ENCODE measurements around the gene PTPRE. TPM values are rescaled to one million over a fixed set of nuclear protein-coding genes. Genes with fewer than 3 reads are reported as not detected.

Gene PTPRE
- total RNA-seq, 1 donor from 2014 or later: 5.4 TPM

DNA sequence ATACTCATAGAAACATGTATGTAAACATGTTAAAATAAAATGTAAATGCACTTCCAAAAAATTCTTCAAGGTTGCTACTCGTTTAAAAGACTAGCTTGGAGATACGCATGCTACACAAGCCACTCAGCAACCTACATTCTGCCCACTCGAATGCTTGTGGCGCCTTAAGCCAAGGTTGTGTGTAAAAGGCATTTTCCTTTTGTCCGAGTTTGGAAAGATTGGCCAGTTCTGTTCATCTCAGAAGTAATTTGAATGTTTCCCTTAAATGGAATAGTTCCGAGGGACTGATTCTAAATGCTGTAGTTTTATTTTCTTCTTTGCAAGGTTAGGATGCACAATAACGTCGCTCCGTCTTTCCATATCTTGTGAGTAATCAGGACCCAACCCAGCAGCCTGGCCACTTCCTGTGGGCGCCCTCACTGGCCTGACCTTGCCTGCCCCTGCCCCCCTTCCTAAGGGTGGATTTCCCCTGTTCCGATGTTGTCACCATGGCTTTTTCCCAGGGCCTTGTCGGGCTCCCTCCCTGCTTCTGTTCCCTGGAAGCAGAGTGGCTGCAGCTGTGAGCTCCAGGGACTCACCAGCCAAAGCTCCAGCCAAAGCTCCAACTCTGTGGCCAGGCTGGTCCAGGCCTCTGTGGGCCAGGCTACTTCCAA lies 70.6 kb downstream of the PTPRE start:
- peak; percentile 47 for DNase-seq (ENCODE audit: low read depth)
- no peak overlapping the region for H3K4me3 ChIP-seq (ENCODE audit: low read depth, low read length)
- TF ChIP-seq, protein P1, sequence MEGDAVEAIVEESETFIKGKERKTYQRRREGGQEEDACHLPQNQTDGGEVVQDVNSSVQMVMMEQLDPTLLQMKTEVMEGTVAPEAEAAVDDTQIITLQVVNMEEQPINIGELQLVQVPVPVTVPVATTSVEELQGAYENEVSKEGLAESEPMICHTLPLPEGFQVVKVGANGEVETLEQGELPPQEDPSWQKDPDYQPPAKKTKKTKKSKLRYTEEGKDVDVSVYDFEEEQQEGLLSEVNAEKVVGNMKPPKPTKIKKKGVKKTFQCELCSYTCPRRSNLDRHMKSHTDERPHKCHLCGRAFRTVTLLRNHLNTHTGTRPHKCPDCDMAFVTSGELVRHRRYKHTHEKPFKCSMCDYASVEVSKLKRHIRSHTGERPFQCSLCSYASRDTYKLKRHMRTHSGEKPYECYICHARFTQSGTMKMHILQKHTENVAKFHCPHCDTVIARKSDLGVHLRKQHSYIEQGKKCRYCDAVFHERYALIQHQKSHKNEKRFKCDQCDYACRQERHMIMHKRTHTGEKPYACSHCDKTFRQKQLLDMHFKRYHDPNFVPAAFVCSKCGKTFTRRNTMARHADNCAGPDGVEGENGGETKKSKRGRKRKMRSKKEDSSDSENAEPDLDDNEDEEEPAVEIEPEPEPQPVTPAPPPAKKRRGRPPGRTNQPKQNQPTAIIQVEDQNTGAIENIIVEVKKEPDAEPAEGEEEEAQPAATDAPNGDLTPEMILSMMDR (conservative IDR thresholded peaks at IDR 0.05; ENCODE audit: low read depth, low read length): no peak

DNA sequence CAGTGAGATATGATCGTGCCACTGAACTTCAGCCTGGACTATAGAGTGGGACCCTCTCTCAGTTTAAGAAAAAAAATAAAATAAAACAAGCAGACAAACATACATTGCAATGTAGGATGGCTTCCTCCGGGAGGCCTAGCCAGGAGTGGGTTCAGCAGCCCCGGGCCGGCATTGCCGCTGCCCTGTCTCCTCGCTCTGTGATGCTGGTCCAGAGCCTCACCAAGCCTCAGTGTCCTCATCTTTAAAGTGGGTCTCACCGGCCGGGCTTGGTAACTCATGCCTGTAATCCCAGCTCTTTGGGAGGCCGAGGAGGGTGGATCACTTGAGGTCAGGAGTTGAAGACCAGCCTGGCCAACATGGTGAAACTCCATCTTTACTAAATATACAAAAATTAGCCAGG lies 71.6 kb downstream of the PTPRE start:
- TF ChIP-seq, protein P1 (conservative IDR thresholded peaks at IDR 0.05; ENCODE audit: low read depth, low read length): no peak
- DNase-seq (ENCODE audit: low read depth): no peak
- no peak overlapping the region for H3K4me3 ChIP-seq (ENCODE audit: low read depth, low read length)

DNA sequence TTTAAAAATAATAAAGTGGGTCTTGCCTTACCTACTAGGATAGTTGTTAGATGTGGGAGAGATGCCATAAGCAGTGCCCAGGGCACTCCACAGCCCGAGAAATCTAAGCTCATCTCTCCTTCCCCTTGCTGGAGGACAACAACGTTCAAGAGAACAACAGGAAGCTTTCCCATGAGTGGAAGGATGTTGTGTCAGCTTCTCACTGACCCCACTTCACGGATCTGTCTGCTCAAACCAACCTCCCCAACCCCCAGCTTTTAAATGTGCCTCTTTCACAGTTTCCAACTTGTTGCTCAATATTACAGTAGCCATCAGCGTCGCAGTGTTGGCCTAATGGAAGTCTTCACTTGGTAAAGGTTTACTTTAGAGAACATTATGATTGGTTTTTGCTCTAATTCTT lies 72.1 kb downstream of the PTPRE start:
- H3K4me3 ChIP-seq (ENCODE audit: low read depth, low read length): no peak overlapping the region
- TF ChIP-seq, protein P1 (conservative IDR thresholded peaks at IDR 0.05; ENCODE audit: low read depth, low read length): no peak
- DNase-seq (ENCODE audit: low read depth): no peak

DNA sequence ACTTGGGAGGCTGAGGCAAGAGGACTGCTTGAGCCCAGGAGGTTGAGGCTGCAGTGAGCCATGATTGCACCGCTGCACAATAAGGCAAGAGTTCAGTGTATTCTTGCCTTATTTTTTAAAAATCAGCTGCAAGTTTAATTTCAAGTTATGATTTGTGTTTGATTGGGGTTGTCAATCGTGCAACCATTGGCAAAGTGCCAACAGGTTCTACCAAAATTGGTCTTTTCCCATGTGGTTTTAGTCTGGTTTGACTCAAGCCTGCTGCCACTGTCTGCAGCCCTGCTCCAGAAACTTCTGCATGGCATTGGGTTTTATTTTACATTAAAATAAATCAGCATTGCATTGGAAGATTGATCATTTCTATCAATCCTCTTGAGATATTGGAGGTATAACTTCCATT lies 72.7 kb downstream of the PTPRE start:
- TF ChIP-seq, protein P1 (conservative IDR thresholded peaks at IDR 0.05; ENCODE audit: low read depth, low read length): no peak
- no peak overlapping the region for H3K4me3 ChIP-seq (ENCODE audit: low read depth, low read length)
- DNase-seq (ENCODE audit: low read depth): no peak

DNA sequence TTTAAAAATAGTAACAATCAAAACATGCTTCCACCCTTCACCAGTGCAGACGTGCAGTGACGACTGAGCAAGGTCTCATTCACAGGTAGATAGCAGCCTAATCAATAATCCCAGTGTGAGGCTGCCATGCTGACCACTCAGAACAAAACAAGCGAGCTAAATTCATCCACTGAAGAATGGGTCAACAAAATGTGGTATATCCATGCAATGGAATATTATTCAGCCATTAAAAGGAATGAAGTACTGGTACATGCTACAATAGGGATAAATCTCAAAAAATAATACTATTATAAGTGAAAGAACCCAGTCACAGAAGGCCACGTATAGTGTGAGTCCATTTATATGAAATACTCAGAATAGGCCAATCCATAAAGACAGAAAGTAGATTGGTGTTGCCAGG lies 74.0 kb downstream of the PTPRE start:
- no peak for DNase-seq (ENCODE audit: low read depth)
- no peak overlapping the region for H3K4me3 ChIP-seq (ENCODE audit: low read depth, low read length)
- TF ChIP-seq, protein P1 (conservative IDR thresholded peaks at IDR 0.05; ENCODE audit: low read depth, low read length): no peak

DNA sequence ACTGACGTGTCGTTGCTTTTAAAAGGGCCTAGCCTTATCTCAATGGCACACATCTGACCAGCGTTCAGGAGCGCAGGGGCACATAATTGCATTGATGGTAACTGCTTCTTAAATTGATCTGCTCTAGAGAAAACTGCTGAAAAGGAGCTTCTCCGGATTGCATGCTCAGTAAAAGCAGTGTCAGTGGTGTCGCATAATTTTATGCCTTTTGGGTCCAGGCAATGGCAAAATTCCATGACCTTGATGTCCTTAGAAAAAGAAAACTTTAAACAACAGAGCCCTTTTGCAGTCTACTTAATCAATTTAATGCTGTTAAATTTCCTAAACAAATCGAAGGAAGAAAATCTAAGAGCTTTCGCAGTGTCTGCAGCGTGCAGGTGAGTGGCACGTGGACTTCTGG lies 75.7 kb downstream of the PTPRE start:
- no peak overlapping the region for H3K4me3 ChIP-seq (ENCODE audit: low read depth, low read length)
- DNase-seq (ENCODE audit: low read depth): no peak
- TF ChIP-seq, protein P1 (conservative IDR thresholded peaks at IDR 0.05; ENCODE audit: low read depth, low read length): no peak
